Suprapubic skin (tissue), 4 donors: ENCODE measurements around the gene DDB1. TPM values are rescaled to one million over a fixed set of nuclear protein-coding genes. Genes with fewer than 3 reads are reported as not detected.

Experiments
- DNase-seq, 2 donors: peaks; one replicate each; pipeline ENCODE4 v3.0.0-alpha.2; 2019; ENCODE audit warnings: low spot score in 2 of 2
- H3K27ac ChIP-seq: fragments of 200-600 bp; sonication (generic); one replicate; pipeline ENCODE4 v1.5.1; 2019
- H3K27me3 ChIP-seq: fragments of 200-600 bp; sonication (generic); one replicate; pipeline ENCODE4 v1.5.1; 2019
- H3K36me3 ChIP-seq: fragments of 200-600 bp; sonication (generic); one replicate; pipeline ENCODE4 v1.5.1; 2019
- H3K4me1 ChIP-seq: fragments of 200-600 bp; sonication (generic); one replicate; pipeline ENCODE4 v1.5.1; 2019
- H3K4me3 ChIP-seq: fragments of 200-600 bp; sonication (generic); one replicate; pipeline ENCODE4 v1.5.1; 2019; ENCODE audit warnings: mild to moderate bottlenecking
- H3K9me3 ChIP-seq: fragments of 200-600 bp; sonication (generic); one replicate; pipeline ENCODE4 v1.5.1; 2019
- EP300 ChIP-seq: sonication (generic); formaldehyde crosslinking; IDR thresholded peaks from one replicate; pipeline ENCODE4 v1.6.1; 2017; ENCODE audit warnings: antibody characterized with exemption
- POLR2A ChIP-seq, 2 donors: fragments of 450-650 bp; IDR thresholded peaks; one replicate each; pipeline ENCODE4 v1.6.1; 2017; ENCODE audit warnings: antibody characterized with exemption in 2 of 2, mild to moderate bottlenecking in 2 of 2, moderate library complexity in 2 of 2
- POLR2AphosphoS5 ChIP-seq, 3 donors: sonication (generic); formaldehyde crosslinking; IDR thresholded peaks; one replicate each; pipeline ENCODE4 v1.6.1; 2017; ENCODE audit warnings: antibody characterized with exemption in 3 of 3
- WGBS: methylation state at CpG from one replicate; pipeline ENCODE4 v1.1.5; 2018; 5-methylcytosine and 5-hydroxymethylcytosine counted together
- total RNA-seq, 4 donors: library from RNA; depleted of rRNA; stranded (reverse); fragments of >200 nt; gene quantifications; one replicate each; pipeline ENCODE4 v1.1.0, GENCODE V29; 2016
- TF ChIP-seq, protein P1 (sequence below), 2 donors: fragments of 200-600 bp in 1 of 2; fragments of 450-650 bp in 1 of 2; sonication (generic) in 1 of 2; IDR thresholded peaks; one replicate each; pipeline ENCODE4 v1.5.1; 2016 to 2019; ENCODE audit warnings: antibody characterized with exemption in 2 of 2, mild to moderate bottlenecking in 1 of 2, moderate library complexity in 1 of 2

DDB1 gene
- total RNA-seq, 4 donors from 2014 or later, result 151 to 219 (median 182) TPM

DNA sequence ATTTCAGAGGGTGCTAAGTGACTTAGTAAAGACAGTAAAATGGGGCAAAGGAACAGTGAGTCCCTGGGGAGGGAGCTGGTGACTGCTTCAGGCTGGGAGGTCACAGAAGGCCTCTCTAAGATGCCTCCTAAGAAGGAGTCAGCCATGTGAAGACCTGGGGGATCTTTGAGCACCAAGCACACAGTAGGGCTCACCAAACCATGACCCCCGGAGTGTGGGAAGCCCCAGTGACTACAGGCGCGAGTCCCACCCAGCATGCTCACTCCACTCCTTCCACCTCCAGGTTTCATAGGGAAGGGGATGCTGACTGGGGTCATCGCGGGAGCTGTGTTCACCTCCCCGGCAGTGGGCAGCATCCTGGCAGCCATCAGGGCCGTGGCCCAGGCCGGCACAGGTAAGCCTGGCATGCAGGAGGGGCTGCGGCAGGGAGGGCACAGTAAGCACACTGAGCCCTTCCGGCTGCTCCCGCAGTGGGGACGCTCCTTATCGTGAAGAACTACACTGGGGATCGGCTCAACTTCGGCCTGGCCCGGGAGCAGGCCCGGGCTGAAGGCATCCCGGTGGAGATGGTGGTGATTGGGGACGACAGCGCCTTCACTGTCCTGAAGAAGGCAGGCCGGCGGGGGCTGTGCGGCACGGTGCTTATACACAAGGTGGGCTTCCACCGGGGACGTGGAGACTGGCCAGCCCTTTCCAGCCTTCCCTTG lies 6.0 kb upstream of the DDB1 start:
- Histone ChIP-seq H3K4me1 (peaks cover 26% of the 10 kb centered on the region), H3K27me3 (no peaks in the 10 kb centered on the region), H3K36me3 (peaks cover 32% of the 10 kb centered on the region), H3K27ac (no peak overlapping the region), H3K4me3 (no peak overlapping the region), H3K9me3 (no peaks in the 10 kb centered on the region)
- 89% methylated on average over 6 of the region's 26 CpGs for WGBS
- TF ChIP-seq, protein P1, sequence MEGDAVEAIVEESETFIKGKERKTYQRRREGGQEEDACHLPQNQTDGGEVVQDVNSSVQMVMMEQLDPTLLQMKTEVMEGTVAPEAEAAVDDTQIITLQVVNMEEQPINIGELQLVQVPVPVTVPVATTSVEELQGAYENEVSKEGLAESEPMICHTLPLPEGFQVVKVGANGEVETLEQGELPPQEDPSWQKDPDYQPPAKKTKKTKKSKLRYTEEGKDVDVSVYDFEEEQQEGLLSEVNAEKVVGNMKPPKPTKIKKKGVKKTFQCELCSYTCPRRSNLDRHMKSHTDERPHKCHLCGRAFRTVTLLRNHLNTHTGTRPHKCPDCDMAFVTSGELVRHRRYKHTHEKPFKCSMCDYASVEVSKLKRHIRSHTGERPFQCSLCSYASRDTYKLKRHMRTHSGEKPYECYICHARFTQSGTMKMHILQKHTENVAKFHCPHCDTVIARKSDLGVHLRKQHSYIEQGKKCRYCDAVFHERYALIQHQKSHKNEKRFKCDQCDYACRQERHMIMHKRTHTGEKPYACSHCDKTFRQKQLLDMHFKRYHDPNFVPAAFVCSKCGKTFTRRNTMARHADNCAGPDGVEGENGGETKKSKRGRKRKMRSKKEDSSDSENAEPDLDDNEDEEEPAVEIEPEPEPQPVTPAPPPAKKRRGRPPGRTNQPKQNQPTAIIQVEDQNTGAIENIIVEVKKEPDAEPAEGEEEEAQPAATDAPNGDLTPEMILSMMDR (IDR thresholded peaks at IDR 0.05), result no peak
- no peak for DNase-seq

DNA sequence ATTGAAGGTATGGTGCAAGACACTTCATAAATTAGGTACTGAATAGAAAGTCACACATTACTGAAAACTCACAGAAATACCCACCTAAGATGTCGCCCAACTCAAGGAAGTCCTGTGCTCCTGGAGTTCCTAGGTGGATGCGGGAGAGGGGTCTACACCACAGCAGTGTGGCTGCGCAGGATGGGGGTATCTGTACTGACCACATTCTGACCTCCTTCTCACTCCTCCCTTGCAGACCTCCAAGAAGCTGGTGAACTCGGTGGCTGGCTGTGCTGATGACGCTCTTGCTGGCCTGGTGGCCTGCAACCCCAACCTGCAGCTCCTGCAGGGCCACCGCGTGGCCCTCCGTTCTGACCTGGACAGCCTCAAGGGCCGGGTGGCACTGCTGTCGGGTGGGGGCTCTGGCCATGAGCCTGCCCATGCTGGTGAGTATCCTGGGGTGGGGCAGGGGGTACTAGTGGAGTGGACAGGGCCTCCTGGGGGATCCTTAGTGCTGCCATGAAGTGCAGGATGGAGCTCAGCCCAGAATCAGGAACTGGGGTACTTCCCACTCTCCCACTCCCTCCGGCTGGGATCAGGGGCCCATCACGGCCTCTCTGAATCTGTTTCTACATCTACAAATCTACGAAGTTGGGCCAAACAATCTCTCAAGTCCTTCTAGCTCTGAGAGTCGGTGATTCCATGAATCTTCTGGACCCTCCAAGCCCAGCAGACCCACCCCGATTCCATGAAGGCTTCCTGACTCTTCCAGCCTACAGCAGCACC lies 5.0 kb upstream of the DDB1 start:
- Histone ChIP-seq H3K4me3 (no peak overlapping the region), H3K9me3 (no peaks in the 10 kb centered on the region), H3K27ac (no peak overlapping the region), H3K4me1 (peaks cover 33% of the 10 kb centered on the region), H3K27me3 (no peaks in the 10 kb centered on the region), H3K36me3 (peaks cover 22% of the 10 kb centered on the region)
- DNase-seq, result no peak
- 89% methylated on average over 8 of the region's 15 CpGs for WGBS
- TF ChIP-seq POLR2AphosphoS5 (IDR thresholded peaks at IDR 0.05) (no peak), EP300 (no peak), POLR2A (IDR thresholded peaks at IDR 0.05) (no peak)
- TF ChIP-seq, protein P1 (IDR thresholded peaks at IDR 0.05), result no peak

DNA sequence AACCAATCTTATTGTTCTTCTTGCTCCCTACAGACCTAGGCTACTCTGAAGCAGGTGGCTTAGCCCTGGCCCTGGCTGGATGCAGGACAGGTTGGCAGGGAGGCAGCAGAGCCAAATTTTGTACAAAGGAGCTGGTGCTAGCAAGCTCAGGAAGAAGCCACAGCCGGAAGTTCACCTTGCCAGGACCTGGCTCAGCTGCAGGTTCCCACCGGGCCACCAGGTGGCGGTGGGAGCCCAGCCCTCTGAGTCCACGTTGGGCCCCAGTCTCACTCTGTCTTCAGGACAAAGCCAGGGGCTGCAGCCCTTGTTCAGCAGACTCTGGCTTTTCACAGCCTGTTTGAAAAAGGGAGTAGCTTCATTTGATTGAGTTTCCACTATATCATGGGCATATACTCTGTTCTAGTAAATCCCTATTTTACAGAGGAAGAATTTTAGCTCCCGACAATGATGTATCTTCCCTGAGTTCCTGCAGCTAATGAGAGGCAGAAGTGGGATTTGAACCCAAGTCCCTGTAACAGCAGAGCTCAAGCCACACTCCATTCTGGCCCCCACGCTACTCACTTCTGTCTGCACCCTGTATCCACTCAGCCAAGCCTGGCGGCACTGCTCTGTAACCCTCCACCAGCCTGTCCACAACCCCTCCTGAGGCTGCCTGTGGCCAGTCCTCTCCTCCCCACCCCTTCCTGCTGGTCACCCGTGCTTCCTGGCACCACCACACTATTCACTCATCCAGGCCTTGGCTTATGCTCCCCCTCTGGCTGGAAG lies 3.4 kb upstream of the DDB1 start:
- H3K4me3 ChIP-seq, result no peak overlapping the region
- DNase-seq, result peak in 1 of 2 donors; percentile 87
- no peaks in the 10 kb centered on the region for H3K27me3 ChIP-seq
- H3K27ac ChIP-seq, result peak overlapping the region; percentile 46
- TF ChIP-seq, protein P1 (IDR thresholded peaks at IDR 0.05), result peak; percentile 95 to 96
- no peak for TF ChIP-seq POLR2A (IDR thresholded peaks at IDR 0.05)
- TF ChIP-seq POLR2AphosphoS5 (IDR thresholded peaks at IDR 0.05), result peak in 1 of 3 donors; percentile 32
- WGBS, result 31% methylated on average over 8 of the region's 8 CpGs
- peaks cover 6% of the 10 kb centered on the region for H3K36me3 ChIP-seq
- no peaks in the 10 kb centered on the region for H3K9me3 ChIP-seq
- peaks cover 45% of the 10 kb centered on the region for H3K4me1 ChIP-seq

- peaks cover 5% of the 10 kb centered on the region for H3K36me3 ChIP-seq
- no peak overlapping the region for H3K4me3 ChIP-seq
- 92% methylated on average over 1 of the region's 1 CpG for WGBS
- peaks cover 56% of the 10 kb centered on the region for H3K4me1 ChIP-seq
- TF ChIP-seq POLR2AphosphoS5 (IDR thresholded peaks at IDR 0.05) (no peak), POLR2A (IDR thresholded peaks at IDR 0.05) (no peak), EP300 (no peak)
- TF ChIP-seq, protein P1 (IDR thresholded peaks at IDR 0.05), result no peak
- H3K27me3 ChIP-seq, result no peaks in the 10 kb centered on the region
- H3K27ac ChIP-seq, result peak overlapping the region; percentile 46
- no peak for DNase-seq
- no peaks in the 10 kb centered on the region for H3K9me3 ChIP-seq
Measured at GRCh38 chr11:61335355-61335710, 2.4 kb upstream of the DDB1 start.
